GM19238 (cell line): ENCODE data around the gene SLC16A13.

Source experiments
- DNase-seq: peaks from one replicate; pipeline ENCODE4 v3.0.0; 2011; ENCODE audit warnings: low spot score; ENCODE audit not compliant: insufficient read length

The SLC16A13 gene

DNA sequence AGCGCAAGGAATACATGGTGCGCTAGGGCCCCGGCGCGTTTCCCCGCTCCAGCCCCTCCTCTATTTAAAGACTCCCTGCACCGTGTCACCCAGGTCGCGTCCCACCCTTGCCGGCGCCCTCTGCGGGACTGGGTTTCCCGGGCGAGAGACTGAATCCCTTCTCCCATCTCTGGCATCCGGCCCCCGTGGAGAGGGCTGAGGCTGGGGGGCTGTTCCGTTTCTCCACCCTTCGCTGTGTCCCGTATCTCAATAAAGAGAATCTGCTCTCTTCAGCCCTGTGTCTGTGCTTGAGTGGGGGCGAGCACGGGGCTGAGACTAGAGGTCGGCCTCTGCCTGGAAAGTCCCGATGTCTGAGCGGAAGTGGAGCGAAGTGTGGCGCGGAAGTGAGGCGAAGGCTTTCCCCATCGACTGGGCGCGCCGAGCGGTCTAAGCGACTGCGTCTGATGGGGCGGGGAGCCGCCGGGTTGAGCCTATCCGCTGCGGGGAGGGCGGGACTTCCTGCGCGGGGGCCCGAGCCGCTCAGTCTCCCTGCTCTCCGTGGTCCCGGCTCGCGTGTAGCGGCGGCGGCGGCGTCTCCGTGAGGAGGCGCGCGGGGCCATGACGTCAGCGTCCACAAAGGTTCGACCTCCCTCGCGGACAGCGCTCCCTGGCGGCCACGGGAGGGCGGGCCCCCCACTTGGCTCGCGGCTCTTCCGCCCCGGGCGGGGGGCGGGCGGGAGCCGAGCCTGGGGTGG lies 21.4 kb upstream of the SLC16A13 start:
- peak; percentile 91 for DNase-seq

DNA sequence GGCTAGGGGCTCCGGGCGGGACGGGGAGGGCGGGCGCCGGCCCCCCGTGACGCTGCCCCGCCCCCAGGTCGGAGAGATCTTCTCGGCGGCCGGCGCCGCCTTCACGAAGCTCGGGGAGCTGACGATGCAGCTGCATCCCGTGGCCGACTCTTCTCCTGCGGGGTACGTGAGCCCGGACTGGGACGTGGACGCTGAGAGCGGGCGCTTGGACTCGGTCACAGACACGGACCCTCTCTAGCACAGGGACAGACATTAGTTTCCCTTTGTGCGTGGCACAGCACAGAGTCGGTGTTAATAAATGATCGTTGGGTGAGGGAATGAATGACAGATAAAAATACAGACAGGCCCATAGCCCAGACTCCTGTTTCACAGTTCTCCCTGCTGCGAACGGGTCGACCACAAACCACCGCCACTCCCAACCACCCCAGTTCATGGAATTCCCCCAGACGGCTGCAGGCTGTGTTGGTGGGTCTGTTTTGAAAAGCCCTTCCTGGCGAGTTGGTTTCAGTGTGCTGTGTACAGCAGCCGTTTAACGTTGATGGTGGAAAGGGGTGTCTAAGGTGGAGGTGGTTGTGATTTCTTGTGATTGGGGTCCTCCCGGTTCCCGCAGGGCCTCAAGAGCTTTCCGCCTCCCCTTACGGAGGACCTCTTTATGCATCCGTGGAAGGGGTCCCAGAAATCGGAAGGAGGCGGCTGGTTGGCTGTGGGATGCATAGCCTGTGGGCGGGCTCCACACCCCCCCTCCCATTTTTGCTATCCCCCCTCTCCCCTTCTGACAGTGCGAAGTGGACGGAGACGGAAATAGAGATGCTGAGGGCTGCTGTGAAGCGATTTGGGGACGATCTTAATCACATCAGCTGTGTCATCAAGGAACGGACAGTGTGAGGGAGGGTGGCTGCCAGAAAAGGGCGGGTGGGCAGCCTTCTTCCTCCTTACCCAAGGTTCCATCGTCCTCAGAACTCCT lies 20.5 kb upstream of the SLC16A13 start:
- peak; percentile 58 for DNase-seq

DNA sequence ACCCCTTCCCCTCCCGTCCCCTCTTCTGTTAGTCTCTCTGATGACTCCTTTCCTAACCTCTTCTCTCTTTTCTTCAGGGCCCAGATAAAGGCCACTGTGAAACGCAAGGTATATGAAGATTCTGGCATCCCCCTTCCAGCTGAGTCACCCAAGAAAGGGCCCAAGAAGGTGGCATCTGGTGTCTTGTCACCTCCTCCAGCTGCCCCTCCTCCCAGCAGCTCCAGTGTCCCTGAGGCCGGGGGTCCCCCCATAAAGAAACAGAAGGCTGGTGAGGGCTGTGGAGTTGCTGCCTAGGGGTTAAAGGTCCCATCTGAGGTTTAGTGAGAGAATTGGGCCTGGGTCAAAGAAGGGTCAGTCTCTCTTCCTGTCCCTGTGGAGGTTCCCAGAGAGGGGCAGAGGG lies 19.4 kb upstream of the SLC16A13 start:
- DNase-seq = no peak

DNA sequence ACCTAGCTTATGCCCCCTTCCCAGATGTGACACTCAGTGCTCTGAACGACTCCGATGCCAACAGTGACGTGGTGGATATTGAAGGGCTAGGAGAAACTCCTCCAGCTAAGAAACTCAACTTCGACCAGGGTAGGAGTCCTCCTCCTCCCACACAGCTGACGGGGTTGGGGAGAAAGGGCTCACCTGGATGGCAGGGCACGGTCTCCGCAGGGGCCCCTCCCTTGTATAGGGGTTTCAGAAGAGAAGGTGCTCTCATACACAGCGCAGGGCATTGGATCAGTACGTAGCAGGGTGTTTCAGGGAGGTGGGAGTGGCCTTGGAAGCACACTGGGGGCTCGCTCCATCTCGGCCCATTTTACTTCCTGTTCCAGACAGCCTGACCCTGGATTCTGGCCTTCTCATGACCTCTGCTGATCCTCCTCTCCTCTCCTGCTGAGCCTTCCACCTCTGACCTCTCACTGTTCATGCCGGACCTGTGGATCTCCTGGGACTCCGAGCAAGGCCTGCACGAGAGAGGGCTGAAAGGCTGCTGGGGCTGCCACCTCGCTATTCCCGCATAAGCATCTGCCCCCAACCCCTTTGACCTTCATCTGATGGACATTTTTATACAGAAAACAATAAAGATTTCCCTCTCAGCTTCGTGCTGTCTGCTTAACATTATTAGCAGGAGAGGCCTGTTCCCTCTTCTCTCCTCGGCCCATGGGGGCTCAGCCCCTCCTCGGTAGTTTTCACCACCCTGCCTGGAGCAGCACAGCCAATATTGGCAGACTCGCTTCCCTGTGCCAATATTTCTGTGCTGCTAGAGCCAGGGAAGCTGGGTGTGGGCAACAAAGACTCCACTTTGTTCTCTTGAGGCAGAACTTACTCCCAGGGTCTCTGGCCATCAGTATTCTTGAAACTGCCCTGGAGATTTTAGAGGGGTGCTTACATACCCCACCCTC lies 18.7 kb upstream of the SLC16A13 start:
- no peak for DNase-seq

- DNase-seq = no peak
These were observed 18.0 kb upstream of the SLC16A13 start for GRCh38 chr17:7017827-7018200.

DNA sequence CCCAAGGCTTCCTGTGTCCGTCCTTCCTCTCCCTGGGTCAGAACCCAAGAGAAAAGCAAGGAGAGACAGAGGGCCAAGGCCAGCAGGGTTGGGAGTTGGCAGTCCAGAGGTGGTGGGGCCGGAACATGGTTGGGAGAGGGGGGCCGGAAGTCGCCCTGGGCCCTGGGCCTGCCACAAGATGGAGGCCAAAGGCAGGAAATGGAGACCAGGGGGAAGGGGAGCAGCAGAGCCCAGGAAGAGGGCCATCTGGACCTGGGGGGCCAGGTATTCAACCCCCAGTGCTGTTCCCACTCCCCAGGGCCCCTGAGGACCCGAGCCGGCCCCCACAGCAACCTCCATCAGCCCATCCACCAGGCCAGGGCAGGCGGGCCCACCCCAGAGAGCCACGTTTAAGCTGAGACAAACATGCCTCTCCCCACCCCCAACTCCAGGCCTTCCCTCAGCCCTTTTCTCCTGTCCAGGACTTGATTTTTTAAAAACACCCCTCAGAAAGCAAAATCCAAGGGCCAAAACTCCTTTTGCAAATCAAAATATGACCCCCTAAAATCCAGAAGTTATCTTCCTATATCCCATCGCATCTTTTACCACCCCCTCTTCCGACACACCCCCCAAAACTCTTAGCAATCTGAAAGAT lies 17.4 kb upstream of the SLC16A13 start:
- DNase-seq = no peak

DNA sequence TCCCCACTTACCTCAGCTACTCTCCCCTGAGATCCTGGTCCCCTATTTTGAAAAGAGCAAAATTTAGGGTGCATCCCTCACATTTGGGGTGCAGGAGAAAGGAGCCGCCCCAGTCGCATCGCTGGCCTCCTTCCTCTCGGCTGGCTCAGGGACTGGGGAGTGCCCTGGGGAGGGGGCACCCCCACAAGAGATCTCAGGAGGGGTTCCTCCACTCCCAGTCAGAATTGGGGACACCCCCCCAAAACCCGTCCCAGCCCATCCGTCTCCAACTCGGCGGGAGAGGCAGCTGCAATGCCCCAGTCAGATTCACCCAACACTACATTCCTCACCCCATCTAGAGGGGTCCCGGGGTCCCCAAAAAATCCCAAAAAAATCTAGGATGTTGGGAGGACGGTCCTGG lies 16.4 kb upstream of the SLC16A13 start:
- DNase-seq = no peak

GRCh38 chr17:7019839-7020519 lies 15.8 kb upstream of the SLC16A13 start:
- DNase-seq = no peak

GRCh38 chr17:7020894-7021664 lies 14.7 kb upstream of the SLC16A13 start:
- DNase-seq = no peak

- DNase-seq = peak; percentile 88
These were observed 13.6 kb upstream of the SLC16A13 start for GRCh38 chr17:7021993-7022778.

- no peak for DNase-seq
These were observed 12.8 kb upstream of the SLC16A13 start, which contains the start of gene BCL6B for GRCh38 chr17:7022781-7023571. BCL6B (plus strand) TSS chr17:7023050; CDS start chr17:7023672, 622 bp downstream.

DNA sequence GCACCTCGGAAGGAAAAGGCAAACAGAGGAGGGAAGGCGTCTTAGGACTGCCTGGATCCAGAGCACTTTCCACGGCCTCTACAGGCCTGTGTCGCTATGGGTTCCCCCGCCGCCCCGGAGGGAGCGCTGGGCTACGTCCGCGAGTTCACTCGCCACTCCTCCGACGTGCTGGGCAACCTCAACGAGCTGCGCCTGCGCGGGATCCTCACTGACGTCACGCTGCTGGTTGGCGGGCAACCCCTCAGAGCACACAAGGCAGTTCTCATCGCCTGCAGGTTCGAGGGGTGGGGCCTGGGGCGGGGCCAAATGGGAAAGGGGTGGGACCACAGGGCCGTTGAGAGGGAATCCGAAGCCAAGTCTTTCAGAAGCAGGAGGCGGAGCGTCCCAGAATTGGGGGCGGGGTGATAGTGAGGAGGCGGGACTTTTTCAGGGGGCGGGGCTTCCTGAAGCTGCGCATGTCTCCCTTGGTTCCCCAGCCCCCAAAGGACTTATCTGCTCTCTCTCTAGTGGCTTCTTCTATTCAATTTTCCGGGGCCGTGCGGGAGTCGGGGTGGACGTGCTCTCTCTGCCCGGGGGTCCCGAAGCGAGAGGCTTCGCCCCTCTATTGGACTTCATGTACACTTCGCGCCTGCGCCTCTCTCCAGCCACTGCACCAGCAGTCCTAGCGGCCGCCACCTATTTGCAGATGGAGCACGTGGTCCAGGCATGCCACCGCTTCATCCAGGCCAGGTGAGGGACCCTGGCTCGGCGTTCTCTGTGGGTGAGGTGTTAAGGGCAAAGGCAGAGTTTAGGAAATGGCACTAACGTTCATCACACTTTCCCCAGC lies 12.0 kb upstream of the SLC16A13 start:
- peak; percentile 66 for DNase-seq

DNA sequence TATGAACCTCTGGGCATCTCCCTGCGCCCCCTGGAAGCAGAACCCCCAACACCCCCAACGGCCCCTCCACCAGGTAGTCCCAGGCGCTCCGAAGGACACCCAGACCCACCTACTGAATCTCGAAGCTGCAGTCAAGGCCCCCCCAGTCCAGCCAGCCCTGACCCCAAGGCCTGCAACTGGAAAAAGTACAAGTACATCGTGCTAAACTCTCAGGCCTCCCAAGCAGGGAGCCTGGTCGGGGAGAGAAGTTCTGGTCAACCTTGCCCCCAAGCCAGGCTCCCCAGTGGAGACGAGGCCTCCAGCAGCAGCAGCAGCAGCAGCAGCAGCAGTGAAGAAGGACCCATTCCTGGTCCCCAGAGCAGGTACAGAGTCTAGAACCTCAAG lies 11.4 kb upstream of the SLC16A13 start:
- DNase-seq = no peak

DNA sequence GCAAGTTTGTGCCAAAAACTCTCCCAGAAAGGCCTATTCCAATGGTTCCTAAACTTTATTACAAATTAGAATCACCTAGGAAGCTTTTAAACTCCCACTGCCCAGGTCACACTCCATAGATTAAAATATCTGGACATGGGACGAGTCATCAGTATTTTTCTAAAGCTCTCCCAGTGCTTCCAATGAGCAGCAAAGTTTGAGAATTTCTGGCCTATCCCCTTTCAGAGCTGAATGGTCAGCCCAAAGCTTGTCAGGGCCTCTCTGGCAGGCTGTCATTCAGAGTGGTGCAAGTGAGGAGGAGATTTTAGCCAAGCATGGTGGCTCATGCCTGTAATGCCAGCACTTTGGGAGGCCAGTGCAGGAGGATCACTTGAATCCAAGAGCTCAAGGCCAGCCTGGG lies 10.6 kb upstream of the SLC16A13 start:
- no peak for DNase-seq

GRCh38 chr17:7026471-7027115 lies 9.2 kb upstream of the SLC16A13 start:
- DNase-seq = no peak

GRCh38 chr17:7027335-7027734 lies 8.5 kb upstream of the SLC16A13 start:
- DNase-seq = no peak

GRCh38 chr17:7029096-7029495 lies 6.7 kb upstream of the SLC16A13 start:
- DNase-seq = no peak
